Sigmoid colon (tissue), 4 donors: Measurements from ENCODE around the gene COL23A1.

Experiments
- EP300 ChIP-seq, 4 donors: sonication (generic); formaldehyde crosslinking; IDR thresholded peaks; one replicate each; pipeline ENCODE4 v1.6.1; 2017; ENCODE audit warnings: antibody characterized with exemption in 4 of 4
- POLR2A ChIP-seq, 2 donors: fragments of 450-650 bp; IDR thresholded peaks; one replicate each; pipeline ENCODE4 v1.6.1; 2016; ENCODE audit warnings: antibody characterized with exemption in 2 of 2, mild to moderate bottlenecking in 2 of 2, moderate library complexity in 2 of 2
- TF ChIP-seq, protein P1 (sequence below), 4 experiments: fragments of 450-650 bp in 3 of 4; fragments of 200-600 bp in 1 of 4; IDR thresholded peaks; one replicate each; pipeline ENCODE4 v1.5.1; 2016 to 2019; ENCODE audit warnings: antibody characterized with exemption in 4 of 4, mild to moderate bottlenecking in 3 of 4, moderate library complexity in 2 of 4

DNA sequence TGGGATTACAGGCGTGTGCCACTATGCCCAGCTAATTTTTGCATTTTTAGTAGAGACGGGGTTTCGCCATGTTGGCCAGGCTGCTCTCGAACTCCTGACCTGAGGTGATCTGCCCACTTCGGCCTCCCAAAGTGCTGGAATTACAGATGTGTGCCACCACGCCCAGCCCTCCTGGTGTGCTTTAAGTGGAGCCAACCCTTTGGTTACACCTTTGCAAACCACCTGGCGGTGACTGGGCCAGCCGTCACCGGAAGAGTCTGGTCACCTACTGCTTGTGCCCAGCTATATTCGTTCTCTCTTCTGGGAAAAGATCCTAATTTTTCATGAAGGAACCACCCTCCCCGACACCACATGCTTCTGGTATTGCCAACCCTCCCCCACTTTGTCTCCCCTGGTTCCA is 35.9 kb downstream of the COL23A1 start:
- TF ChIP-seq POLR2A (IDR thresholded peaks at IDR 0.05) (no peak), EP300 (IDR thresholded peaks at IDR 0.05) (no peak)
- TF ChIP-seq, protein P1, sequence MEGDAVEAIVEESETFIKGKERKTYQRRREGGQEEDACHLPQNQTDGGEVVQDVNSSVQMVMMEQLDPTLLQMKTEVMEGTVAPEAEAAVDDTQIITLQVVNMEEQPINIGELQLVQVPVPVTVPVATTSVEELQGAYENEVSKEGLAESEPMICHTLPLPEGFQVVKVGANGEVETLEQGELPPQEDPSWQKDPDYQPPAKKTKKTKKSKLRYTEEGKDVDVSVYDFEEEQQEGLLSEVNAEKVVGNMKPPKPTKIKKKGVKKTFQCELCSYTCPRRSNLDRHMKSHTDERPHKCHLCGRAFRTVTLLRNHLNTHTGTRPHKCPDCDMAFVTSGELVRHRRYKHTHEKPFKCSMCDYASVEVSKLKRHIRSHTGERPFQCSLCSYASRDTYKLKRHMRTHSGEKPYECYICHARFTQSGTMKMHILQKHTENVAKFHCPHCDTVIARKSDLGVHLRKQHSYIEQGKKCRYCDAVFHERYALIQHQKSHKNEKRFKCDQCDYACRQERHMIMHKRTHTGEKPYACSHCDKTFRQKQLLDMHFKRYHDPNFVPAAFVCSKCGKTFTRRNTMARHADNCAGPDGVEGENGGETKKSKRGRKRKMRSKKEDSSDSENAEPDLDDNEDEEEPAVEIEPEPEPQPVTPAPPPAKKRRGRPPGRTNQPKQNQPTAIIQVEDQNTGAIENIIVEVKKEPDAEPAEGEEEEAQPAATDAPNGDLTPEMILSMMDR (IDR thresholded peaks at IDR 0.05) = no peak
